Muscle layer of colon (tissue), 2 donors: ENCODE results near the gene GINS3.

ENCODE experiments used
- H3K27ac ChIP-seq: one replicate; pipeline ENCODE4 v1.7.0; 2013; ENCODE audit warnings: low read depth, mild to moderate bottlenecking, low read length, moderate library complexity
- H3K27me3 ChIP-seq, 2 donors: one replicate each; pipeline ENCODE4 v1.7.0; 2013; ENCODE audit warnings: low read length in 2 of 2, mild to moderate bottlenecking in 2 of 2; ENCODE audit not compliant: insufficient read depth in 2 of 2, control insufficient read depth in 1 of 2
- H3K36me3 ChIP-seq: one replicate; pipeline ENCODE4 v1.7.0; 2013; ENCODE audit warnings: mild to moderate bottlenecking, low read length; ENCODE audit not compliant: insufficient read depth
- H3K4me1 ChIP-seq: one replicate; pipeline ENCODE4 v1.7.0; 2013; ENCODE audit warnings: mild to moderate bottlenecking, low read length; ENCODE audit not compliant: insufficient read depth
- H3K4me3 ChIP-seq, 2 donors: one replicate each; pipeline ENCODE4 v1.7.0; 2013; ENCODE audit warnings: low read length in 2 of 2, low read depth in 1 of 2, mild to moderate bottlenecking in 1 of 2, moderate library complexity in 1 of 2
- H3K9ac ChIP-seq: one replicate; pipeline ENCODE4 v1.7.0; 2013; ENCODE audit warnings: low read length
- H3K9me3 ChIP-seq: one replicate; pipeline ENCODE4 v1.7.0; 2013; ENCODE audit warnings: mild to moderate bottlenecking, low read length
- donor health status: abdominal sarcoma.
- donor health status: Adenocarcinoma of cecum.

GINS3 gene

GRCh38 chr16:58428621-58429542 lies 36.6 kb downstream of the GINS3 start:
- no peak overlapping the region for H3K27ac ChIP-seq
- no peaks in the 10 kb centered on the region for H3K4me1 ChIP-seq

DNA sequence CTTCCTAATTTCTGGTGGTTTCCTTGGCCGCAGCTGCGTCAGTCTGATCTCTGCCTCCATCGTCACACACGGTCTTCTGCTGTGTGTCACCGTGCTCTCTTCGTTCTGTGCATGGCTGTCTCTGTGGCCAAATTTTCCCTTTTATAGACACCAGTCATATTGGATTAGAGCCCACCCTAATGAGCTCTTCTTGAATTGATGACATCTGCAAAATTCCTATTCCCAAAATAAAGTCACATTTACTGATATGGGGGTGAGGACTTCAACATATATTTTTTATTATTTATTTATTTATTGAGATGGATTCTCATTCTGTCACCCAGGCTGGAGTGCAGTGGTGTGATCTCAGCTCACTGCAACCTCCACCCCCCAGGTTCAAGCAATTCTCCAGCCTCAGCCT lies 38.4 kb downstream of the GINS3 start:
- H3K27me3 ChIP-seq, result no peaks in the 10 kb centered on the region
- no peaks in the 10 kb centered on the region for H3K36me3 ChIP-seq
- no peaks in the 10 kb centered on the region for H3K9me3 ChIP-seq
- no peaks in the 10 kb centered on the region for H3K4me1 ChIP-seq
- H3K27ac ChIP-seq, result no peak overlapping the region
- H3K9ac ChIP-seq, result no peak overlapping the region
- H3K4me3 ChIP-seq, result no peak overlapping the region

More at GRCh38 chr16:58428621-58429542, 36.6 kb downstream of the GINS3 start:
- no peak overlapping the region for H3K4me3 ChIP-seq
- no peaks in the 10 kb centered on the region for H3K9me3 ChIP-seq
- H3K36me3 ChIP-seq, result no peaks in the 10 kb centered on the region
- no peaks in the 10 kb centered on the region for H3K27me3 ChIP-seq
- H3K9ac ChIP-seq, result no peak overlapping the region

DNA sequence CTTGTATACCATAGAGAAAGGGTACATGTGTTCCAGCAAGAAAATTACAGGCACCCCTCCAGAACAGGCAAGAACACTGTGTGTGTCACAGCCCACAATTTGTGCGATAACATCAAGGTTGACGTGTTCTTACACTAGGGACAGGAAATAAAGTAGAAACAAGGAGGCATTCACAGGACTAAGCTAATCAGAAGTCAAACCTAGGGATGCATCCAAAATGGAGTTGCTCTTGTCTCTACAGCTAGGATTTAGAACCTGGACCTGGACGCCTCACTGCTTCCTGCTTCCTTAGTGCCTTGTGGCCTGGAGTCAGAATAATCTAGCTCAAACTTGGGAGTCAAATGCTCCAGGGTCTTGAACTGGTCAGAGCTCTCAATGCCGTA lies 41.3 kb downstream of the GINS3 start:
- Histone ChIP-seq H3K4me1 (no peaks in the 10 kb centered on the region), H3K27me3 (no peaks in the 10 kb centered on the region), H3K36me3 (no peaks in the 10 kb centered on the region), H3K9ac (no peak overlapping the region), H3K4me3 (no peak overlapping the region), H3K9me3 (no peaks in the 10 kb centered on the region), H3K27ac (no peak overlapping the region)

DNA sequence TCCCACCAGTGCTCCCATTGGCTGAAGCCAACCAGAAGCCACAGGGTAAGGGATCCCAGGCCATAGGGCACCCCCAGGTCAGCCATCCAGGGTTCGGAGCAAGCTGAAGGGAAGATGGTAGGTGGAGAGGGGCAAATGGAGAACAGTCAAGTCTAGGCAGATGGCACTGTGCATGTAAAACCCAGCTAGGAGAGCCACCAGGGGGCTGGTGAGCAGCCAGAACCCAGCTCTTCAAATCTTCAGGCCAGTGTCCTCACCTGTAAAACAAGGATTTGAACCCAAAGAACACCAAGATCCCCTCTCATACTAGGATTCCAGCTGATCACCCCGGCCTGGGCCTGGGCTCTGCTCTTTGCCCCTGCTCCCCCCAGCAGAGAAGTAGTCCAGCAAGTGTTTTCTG lies 43.5 kb downstream of the GINS3 start:
- no peaks in the 10 kb centered on the region for H3K27me3 ChIP-seq
- H3K9ac ChIP-seq, result no peak overlapping the region
- no peak overlapping the region for H3K4me3 ChIP-seq
- no peaks in the 10 kb centered on the region for H3K4me1 ChIP-seq
- H3K36me3 ChIP-seq, result no peaks in the 10 kb centered on the region
- H3K9me3 ChIP-seq, result no peaks in the 10 kb centered on the region
- no peak overlapping the region for H3K27ac ChIP-seq

DNA sequence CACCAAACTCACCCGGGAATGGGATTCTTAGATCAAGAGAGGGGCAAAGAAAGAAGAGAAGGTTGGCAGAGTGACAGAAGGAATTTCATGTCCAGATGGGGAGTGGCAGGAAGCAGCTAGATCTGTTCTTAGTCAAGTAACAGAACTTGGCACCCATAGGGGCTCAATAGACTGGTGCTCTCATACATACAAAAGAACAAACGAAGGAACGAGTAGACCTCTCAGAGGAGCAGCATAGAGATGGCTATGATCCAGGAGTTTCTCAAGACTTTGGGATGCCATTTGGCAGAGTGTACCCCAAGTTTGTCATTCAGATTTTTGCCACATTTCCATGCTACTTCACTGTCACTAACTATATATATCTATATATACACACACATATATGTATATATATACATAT lies 47.9 kb downstream of the GINS3 start:
- H3K9me3 ChIP-seq, result no peaks in the 10 kb centered on the region
- no peaks in the 10 kb centered on the region for H3K36me3 ChIP-seq
- H3K4me3 ChIP-seq, result no peak overlapping the region
- no peaks in the 10 kb centered on the region for H3K4me1 ChIP-seq
- no peaks in the 10 kb centered on the region for H3K27me3 ChIP-seq
- no peak overlapping the region for H3K9ac ChIP-seq
- H3K27ac ChIP-seq, result no peak overlapping the region

DNA sequence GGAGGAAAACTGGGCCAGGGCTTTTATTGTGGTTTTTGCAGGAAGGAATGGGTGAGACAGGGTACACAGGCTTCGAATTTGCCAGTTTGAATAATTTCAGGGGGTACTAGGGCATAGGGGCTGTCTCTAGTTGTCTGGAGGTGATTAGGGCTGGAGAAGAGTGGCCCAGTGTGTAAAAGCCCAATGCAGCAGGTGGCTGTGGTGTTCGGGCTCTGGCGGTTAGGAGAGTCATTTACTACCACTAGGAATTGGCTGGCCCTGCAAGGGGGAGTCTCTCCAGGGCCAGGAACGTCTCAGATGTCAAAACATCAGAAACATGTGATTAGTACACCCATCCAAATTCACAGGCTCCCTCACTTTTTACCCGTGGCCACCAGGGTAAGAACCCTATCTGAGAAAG lies 50.3 kb downstream of the GINS3 start:
- Histone ChIP-seq H3K36me3 (no peaks in the 10 kb centered on the region), H3K9ac (no peak overlapping the region), H3K27ac (no peak overlapping the region), H3K4me3 (no peak overlapping the region), H3K4me1 (no peaks in the 10 kb centered on the region), H3K9me3 (no peaks in the 10 kb centered on the region), H3K27me3 (no peaks in the 10 kb centered on the region)

- H3K4me1 ChIP-seq, result no peaks in the 10 kb centered on the region
- no peaks in the 10 kb centered on the region for H3K9me3 ChIP-seq
- no peak overlapping the region for H3K9ac ChIP-seq
- H3K27ac ChIP-seq, result no peak overlapping the region
- no peaks in the 10 kb centered on the region for H3K27me3 ChIP-seq
- H3K4me3 ChIP-seq, result no peak overlapping the region
- no peaks in the 10 kb centered on the region for H3K36me3 ChIP-seq
Observed at GRCh38 chr16:58443783-58444182, 51.5 kb downstream of the GINS3 start.

- H3K4me3 ChIP-seq, result no peak overlapping the region
- no peak overlapping the region for H3K27ac ChIP-seq
- no peaks in the 10 kb centered on the region for H3K9me3 ChIP-seq
- H3K4me1 ChIP-seq, result no peaks in the 10 kb centered on the region
- H3K9ac ChIP-seq, result no peak overlapping the region
- H3K36me3 ChIP-seq, result no peaks in the 10 kb centered on the region
- no peaks in the 10 kb centered on the region for H3K27me3 ChIP-seq
Observed at GRCh38 chr16:58444265-58444664, 52.0 kb downstream of the GINS3 start.

- no peak overlapping the region for H3K9ac ChIP-seq
- no peaks in the 10 kb centered on the region for H3K4me1 ChIP-seq
- H3K4me3 ChIP-seq, result no peak overlapping the region
- H3K9me3 ChIP-seq, result no peaks in the 10 kb centered on the region
- H3K27me3 ChIP-seq, result no peaks in the 10 kb centered on the region
- H3K36me3 ChIP-seq, result no peaks in the 10 kb centered on the region
- H3K27ac ChIP-seq, result no peak overlapping the region
Observed at GRCh38 chr16:58448890-58449289, 56.6 kb downstream of the GINS3 start.

DNA sequence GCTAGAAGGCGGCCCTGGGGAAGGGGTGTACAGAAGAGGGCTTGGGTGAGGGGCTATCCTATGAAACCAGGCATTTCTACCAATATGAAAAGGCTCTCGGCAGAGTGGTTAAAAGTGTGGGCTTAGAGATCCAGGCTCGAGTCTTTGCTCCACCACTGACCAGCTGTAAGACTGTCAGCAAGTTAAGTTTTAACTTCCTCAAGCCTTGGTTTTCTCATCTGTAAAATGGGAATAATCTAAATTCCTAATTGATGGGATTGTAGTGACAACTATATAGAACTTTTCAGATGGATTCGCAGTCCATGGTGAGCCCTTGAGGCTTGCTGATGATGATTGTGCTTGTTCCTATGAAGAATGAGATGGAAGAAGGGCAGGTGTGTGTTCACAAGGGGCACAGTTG lies 57.0 kb downstream of the GINS3 start:
- H3K4me1 ChIP-seq, result no peaks in the 10 kb centered on the region
- H3K9ac ChIP-seq, result no peak overlapping the region
- H3K27me3 ChIP-seq, result no peaks in the 10 kb centered on the region
- no peak overlapping the region for H3K27ac ChIP-seq
- H3K36me3 ChIP-seq, result no peaks in the 10 kb centered on the region
- no peaks in the 10 kb centered on the region for H3K9me3 ChIP-seq
- H3K4me3 ChIP-seq, result no peak overlapping the region

GRCh38 chr16:58449768-58450167 lies 57.5 kb downstream of the GINS3 start:
- H3K27me3 ChIP-seq, result no peaks in the 10 kb centered on the region
- H3K4me3 ChIP-seq, result no peak overlapping the region
- no peaks in the 10 kb centered on the region for H3K9me3 ChIP-seq
- H3K9ac ChIP-seq, result no peak overlapping the region
- no peaks in the 10 kb centered on the region for H3K36me3 ChIP-seq
- H3K27ac ChIP-seq, result no peak overlapping the region
- H3K4me1 ChIP-seq, result no peaks in the 10 kb centered on the region

DNA sequence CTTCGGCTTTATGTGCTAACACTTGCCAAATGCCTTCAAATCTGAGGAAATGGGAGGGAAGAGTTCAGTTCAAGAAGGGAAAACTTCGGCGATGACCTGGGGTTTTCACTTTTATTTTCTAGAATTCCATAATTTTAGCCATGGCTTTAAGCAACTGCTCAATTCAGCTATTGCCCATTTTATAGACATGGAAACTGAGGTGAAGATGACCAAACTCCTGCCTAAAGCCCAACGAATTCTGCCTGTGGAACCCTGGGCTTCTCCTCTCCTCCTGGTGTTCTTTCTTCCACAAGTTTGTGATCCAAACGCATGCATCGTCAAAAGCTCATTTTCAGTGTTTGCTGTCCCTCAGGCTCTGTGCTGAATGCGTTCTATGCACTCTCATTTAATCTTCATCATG lies 58.3 kb downstream of the GINS3 start:
- H3K9ac ChIP-seq, result no peak overlapping the region
- no peaks in the 10 kb centered on the region for H3K9me3 ChIP-seq
- no peaks in the 10 kb centered on the region for H3K36me3 ChIP-seq
- no peaks in the 10 kb centered on the region for H3K4me1 ChIP-seq
- H3K27ac ChIP-seq, result no peak overlapping the region
- H3K27me3 ChIP-seq, result no peaks in the 10 kb centered on the region
- no peak overlapping the region for H3K4me3 ChIP-seq
